Parathyroid adenoma (tissue), 2 donors: ENCODE results near the gene C9orf153.

ENCODE experiments used
- H2AFZ ChIP-seq: fragments of 300-600 bp; sonication (generic); one replicate; pipeline ENCODE4 v1.7.0; 2017; ENCODE audit warnings: antibody characterized with exemption, mild to moderate bottlenecking
- H3K27ac ChIP-seq: fragments of 300-600 bp; sonication (generic); one replicate; pipeline ENCODE4 v1.7.0; 2017
- H3K27me3 ChIP-seq: fragments of 300-600 bp; sonication (generic); one replicate; pipeline ENCODE4 v1.7.0; 2017; ENCODE audit warnings: low read length; ENCODE audit not compliant: control insufficient read depth, insufficient read depth
- H3K36me3 ChIP-seq: fragments of 300-600 bp; sonication (generic); one replicate; pipeline ENCODE4 v1.7.0; 2017; ENCODE audit warnings: low read length; ENCODE audit not compliant: control insufficient read depth, insufficient read depth
- H3K4me1 ChIP-seq: fragments of 300-600 bp; sonication (generic); one replicate; pipeline ENCODE4 v1.7.0; 2017; ENCODE audit warnings: control low read depth
- H3K4me2 ChIP-seq: fragments of 300-600 bp; sonication (generic); one replicate; pipeline ENCODE4 v1.7.0; 2017; ENCODE audit warnings: low read length
- H3K4me3 ChIP-seq: fragments of 300-600 bp; sonication (generic); one replicate; pipeline ENCODE4 v1.7.0; 2017; ENCODE audit warnings: low read depth, low read length
- H3K79me2 ChIP-seq: fragments of 300-600 bp; sonication (generic); one replicate; pipeline ENCODE4 v1.7.0; 2017; ENCODE audit warnings: control low read depth
- H3K9ac ChIP-seq: fragments of 300-600 bp; sonication (generic); one replicate; pipeline ENCODE4 v1.7.0; 2017; ENCODE audit warnings: mild to moderate bottlenecking
- H3K9me3 ChIP-seq: fragments of 300-600 bp; sonication (generic); one replicate; pipeline ENCODE4 v1.7.0; 2017; ENCODE audit warnings: low read length; ENCODE audit not compliant: control insufficient read depth
- CTCF ChIP-seq: fragments of 300-600 bp; sonication (generic); IDR thresholded peaks from one replicate; pipeline ENCODE4 v1.7.0; 2017; ENCODE audit warnings: antibody characterized with exemption, mild to moderate bottlenecking
- donor health status: primary hyperparathyroidism.

The C9orf153 gene

GRCh38 chr9:86256653-86257052 lies 2.8 kb downstream of the C9orf153 start:
- no peak overlapping the region for H3K4me2 ChIP-seq
- H3K27me3 ChIP-seq, result no peaks in the 10 kb centered on the region
- no peaks in the 10 kb centered on the region for H3K36me3 ChIP-seq
- H2AFZ ChIP-seq, result no peak overlapping the region
- no peak for TF ChIP-seq CTCF
- no peaks in the 10 kb centered on the region for H3K79me2 ChIP-seq
- no peak overlapping the region for H3K9ac ChIP-seq
- H3K4me1 ChIP-seq, result no peaks in the 10 kb centered on the region
- H3K9me3 ChIP-seq, result no peaks in the 10 kb centered on the region
- no peak overlapping the region for H3K4me3 ChIP-seq
- H3K27ac ChIP-seq, result no peak overlapping the region

DNA sequence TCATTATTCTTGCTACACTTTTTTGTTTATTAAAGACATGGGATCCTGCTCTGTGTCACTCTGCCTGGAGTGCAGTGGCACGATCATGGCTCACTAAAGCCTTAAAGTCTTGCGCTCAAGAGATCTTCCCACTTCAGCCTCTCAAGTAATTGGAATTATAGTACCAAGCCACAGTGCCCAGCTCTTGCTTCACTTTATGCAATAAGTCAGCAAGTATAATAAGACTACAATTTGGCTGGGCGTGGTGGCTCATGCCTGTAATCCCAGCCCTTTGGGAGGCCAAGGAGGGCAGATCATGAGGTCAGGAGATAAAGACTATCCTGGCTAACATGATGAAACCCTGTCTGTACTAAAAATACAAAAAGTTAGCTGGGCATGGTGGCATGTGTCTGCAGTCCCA lies 5.9 kb downstream of the C9orf153 start:
- Histone ChIP-seq H3K9me3 (no peaks in the 10 kb centered on the region), H3K4me1 (no peaks in the 10 kb centered on the region), H3K79me2 (no peaks in the 10 kb centered on the region), H2AFZ (no peak overlapping the region), H3K36me3 (no peaks in the 10 kb centered on the region), H3K27me3 (no peaks in the 10 kb centered on the region), H3K4me2 (no peak overlapping the region), H3K9ac (no peak overlapping the region), H3K4me3 (no peak overlapping the region), H3K27ac (no peak overlapping the region)
- no peak for TF ChIP-seq CTCF

- no peak for TF ChIP-seq CTCF
- no peak overlapping the region for H2AFZ ChIP-seq
- H3K9ac ChIP-seq, result no peak overlapping the region
- H3K4me2 ChIP-seq, result no peak overlapping the region
- no peaks in the 10 kb centered on the region for H3K4me1 ChIP-seq
- no peaks in the 10 kb centered on the region for H3K79me2 ChIP-seq
- H3K36me3 ChIP-seq, result no peaks in the 10 kb centered on the region
- H3K27me3 ChIP-seq, result no peaks in the 10 kb centered on the region
- no peak overlapping the region for H3K4me3 ChIP-seq
- no peak overlapping the region for H3K27ac ChIP-seq
- no peaks in the 10 kb centered on the region for H3K9me3 ChIP-seq
Observed at GRCh38 chr9:86252870-86253269, 6.6 kb downstream of the C9orf153 start.

DNA sequence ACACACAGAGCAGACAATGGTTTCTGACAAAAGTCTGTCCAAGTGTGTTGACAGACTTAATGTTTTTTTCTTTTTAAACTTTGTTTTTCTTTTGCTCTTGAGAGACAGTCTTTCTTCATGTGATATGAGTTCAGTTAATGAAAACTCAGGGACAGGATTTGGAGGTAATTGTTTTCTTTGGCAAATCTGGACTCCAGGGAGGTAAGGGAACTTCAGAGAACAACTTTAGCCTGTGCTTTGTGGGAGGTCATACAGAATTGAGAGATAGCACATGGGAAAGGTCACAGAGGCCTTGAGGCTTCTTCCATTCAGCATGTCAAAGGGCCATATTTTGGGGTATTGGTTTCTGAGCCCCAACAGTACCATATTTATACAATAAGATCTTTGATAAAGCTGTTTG lies 9.3 kb downstream of the C9orf153 start:
- no peak overlapping the region for H3K4me2 ChIP-seq
- no peak for TF ChIP-seq CTCF
- H3K9ac ChIP-seq, result no peak overlapping the region
- no peak overlapping the region for H3K27ac ChIP-seq
- H3K4me1 ChIP-seq, result no peaks in the 10 kb centered on the region
- no peak overlapping the region for H3K4me3 ChIP-seq
- H3K27me3 ChIP-seq, result no peaks in the 10 kb centered on the region
- H3K36me3 ChIP-seq, result no peaks in the 10 kb centered on the region
- H3K9me3 ChIP-seq, result no peaks in the 10 kb centered on the region
- H2AFZ ChIP-seq, result no peak overlapping the region
- no peaks in the 10 kb centered on the region for H3K79me2 ChIP-seq

- H2AFZ ChIP-seq, result no peak overlapping the region
- H3K9me3 ChIP-seq, result no peaks in the 10 kb centered on the region
- no peaks in the 10 kb centered on the region for H3K4me1 ChIP-seq
- H3K9ac ChIP-seq, result no peak overlapping the region
- H3K4me2 ChIP-seq, result no peak overlapping the region
- H3K27ac ChIP-seq, result no peak overlapping the region
- no peak overlapping the region for H3K4me3 ChIP-seq
- H3K79me2 ChIP-seq, result no peaks in the 10 kb centered on the region
- no peak for TF ChIP-seq CTCF
- no peaks in the 10 kb centered on the region for H3K36me3 ChIP-seq
- H3K27me3 ChIP-seq, result no peaks in the 10 kb centered on the region
Observed at GRCh38 chr9:86248746-86249145, 10.7 kb downstream of the C9orf153 start.
